ENCODE data around the gene SOCS2. TPM values are rescaled to one million over a fixed set of nuclear protein-coding genes. Genes with fewer than 3 reads are reported as not detected.

Gene SOCS2
- total and polyA plus RNA-seq, 2 of the 13 experiments (the other 11 are each of a cell fraction or from before 2014, with no cell fraction given): 0.62 to 1.5 TPM

- TF ChIP-seq ZBED4 (CRISPR knock-in tag; IDR thresholded peaks at IDR 0.05; ENCODE audit: borderline replicate concordance): no peak
- no peak for TF ChIP-seq TGIF2 (CRISPR knock-in tag; IDR thresholded peaks at IDR 0.05)
- no peak for TF ChIP-seq SKI (IDR thresholded peaks at IDR 0.05; ENCODE audit: partially characterized antibody)
- TF ChIP-seq KIAA2018 (CRISPR knock-in tag; IDR thresholded peaks at IDR 0.05; ENCODE audit: borderline replicate concordance): no peak
- no peak for TF ChIP-seq TCF7 (IDR thresholded peaks at IDR 0.05; ENCODE audit: low read depth)
- no peak for TF ChIP-seq TCF7L2 (IDR thresholded peaks at IDR 0.05; ENCODE audit: low read depth, low read length)
- no peak for TF ChIP-seq ZNF503 (CRISPR knock-in tag; IDR thresholded peaks at IDR 0.05)
- no peak for TF ChIP-seq SALL1 (CRISPR knock-in tag; IDR thresholded peaks at IDR 0.05)
- no peak for TF ChIP-seq ZNF431 (CRISPR knock-in tag; IDR thresholded peaks at IDR 0.05; ENCODE audit: borderline replicate concordance, low read depth)
- TF ChIP-seq MED8 (CRISPR knock-in tag; IDR thresholded peaks at IDR 0.05; ENCODE audit: insufficient replicate concordance): no peak
- TF ChIP-seq ZNF354B (CRISPR knock-in tag; IDR thresholded peaks at IDR 0.05): no peak
- TF ChIP-seq BCLAF1 (IDR thresholded peaks at IDR 0.05): no peak
- no peak for TF ChIP-seq ISX (CRISPR knock-in tag; conservative IDR thresholded peaks at IDR 0.05)
- no peak for TF ChIP-seq ZSCAN9 (CRISPR knock-in tag; IDR thresholded peaks at IDR 0.05; ENCODE audit: borderline replicate concordance)
These were observed 34.7 kb upstream of the SOCS2 start (continued) for GRCh38 chr12:93537769-93538168.
